HepG2 (cell line): ENCODE data around the gene ATAD1. TPM values are rescaled to one million over a fixed set of nuclear protein-coding genes. Genes with fewer than 3 reads are reported as not detected.

ENCODE experiments used
- ARNT ChIP-seq: fragments of 450-650 bp; IDR thresholded peaks from 2 replicates; pipeline ENCODE4 v1.6.1; 2017
- ATF1 ChIP-seq: IDR thresholded peaks from 2 replicates; pipeline ENCODE4 v1.6.1; 2016; ENCODE audit warnings: mild to moderate bottlenecking, control low read depth
- CCDC6 ChIP-seq: sonication (generic); formaldehyde crosslinking; IDR thresholded peaks from 2 replicates; pipeline ENCODE4 v1.8.1; 2022; ENCODE audit warnings: mild to moderate bottlenecking, missing genetic modification reagents, moderate library complexity
- NR3C1 ChIP-seq: sonication (generic); formaldehyde crosslinking; IDR thresholded peaks from 2 replicates; pipeline ENCODE4 v1.4.0; 2020; ENCODE audit warnings: missing genetic modification reagents
- RARA ChIP-seq: IDR thresholded peaks from 2 replicates; pipeline ENCODE4 v1.6.1; 2016; ENCODE audit warnings: missing genetic modification reagents, missing compliant biosample characterization
- THAP7 ChIP-seq: sonication (generic); formaldehyde crosslinking; IDR thresholded peaks from 2 replicates; pipeline ENCODE4 v1.8.1; 2023; ENCODE audit warnings: mild to moderate bottlenecking, missing genetic modification reagents
- WIZ ChIP-seq: sonication (generic); formaldehyde crosslinking; IDR thresholded peaks from 2 replicates; pipeline ENCODE4 v1.5.1; 2020; ENCODE audit warnings: mild to moderate bottlenecking, missing genetic modification reagents
- ZBTB3 ChIP-seq: sonication (generic); formaldehyde crosslinking; IDR thresholded peaks from 2 replicates; pipeline ENCODE4 v1.4.0; 2020; ENCODE audit warnings: low read depth, mild to moderate bottlenecking, moderate library complexity, missing genetic modification reagents, borderline replicate concordance
- ZFP1 ChIP-seq: IDR thresholded peaks from 2 replicates; pipeline ENCODE4 v1.6.1; 2016
- ZKSCAN8 ChIP-seq: IDR thresholded peaks from 2 replicates; pipeline ENCODE4 v1.6.1; 2016; ENCODE audit warnings: borderline replicate concordance, missing genetic modification reagents, missing compliant biosample characterization
- ZNF205 ChIP-seq: IDR thresholded peaks from 2 replicates; pipeline ENCODE4 v1.6.1; 2018; ENCODE audit warnings: missing biosample characterization, missing genetic modification reagents
- ZNF501 ChIP-seq: sonication (generic); formaldehyde crosslinking; IDR thresholded peaks from 2 replicates; pipeline ENCODE4 v1.5.1; 2020; ENCODE audit warnings: mild to moderate bottlenecking, moderate library complexity, missing genetic modification reagents
- ZNF512B ChIP-seq: sonication (generic); formaldehyde crosslinking; IDR thresholded peaks from 2 replicates; pipeline ENCODE4 v1.5.1; 2020; ENCODE audit warnings: missing genetic modification reagents, mild to moderate bottlenecking, borderline replicate concordance
- ZNF7 ChIP-seq: IDR thresholded peaks from 2 replicates; pipeline ENCODE4 v1.6.1; 2016; ENCODE audit warnings: missing biosample characterization, missing genetic modification reagents
- ZNF792 ChIP-seq: IDR thresholded peaks from 2 replicates; pipeline ENCODE4 v1.6.1; 2016
- polyA plus RNA-seq, 8 experiments: library from polyadenylated mRNA; depleted of rRNA in 3 of 8; stranded (reverse) in 7 of 8; unstranded in 1 of 8; fragments of >200 nt; fragmentation: Illumina TruSeq in 4 of 8; extraction: Trizol in 4 of 8; gene quantifications; 2 replicates each; pipeline versions ENCODE4 v1.2.1 to v1.2.3, GENCODE V29; 2011 to 2016; ENCODE audit warnings: low read depth in 4 of 8, missing spikeins in 1 of 8, mixed read lengths in 1 of 8; ENCODE audit not compliant: insufficient read depth in 1 of 8
- total RNA-seq, 5 experiments: library from RNA; depleted of rRNA; stranded (reverse); fragments of >200 nt; fragmentation: Illumina TruSeq; extraction: Trizol; gene quantifications; 2 replicates each; pipeline ENCODE4 v1.2.3, GENCODE V29; 2016; ENCODE audit warnings: low read depth in 1 of 5
- TF ChIP-seq, protein P1 (sequence below): IDR thresholded peaks from 2 replicates; pipeline ENCODE4 v1.6.1; 2012; ENCODE audit warnings: low read length, improper control_type of control experiment
- TF ChIP-seq, protein P2 (sequence below): sonication (generic); formaldehyde crosslinking; IDR thresholded peaks from 2 replicates; pipeline ENCODE4 v1.4.0; 2020; ENCODE audit warnings: missing genetic modification reagents

Gene ATAD1
- total and polyA plus RNA-seq, 2 of the 13 experiments (the other 11 are each of a cell fraction or from before 2014, with no cell fraction given), result 14.9 to 28.2 TPM

GRCh38 chr10:87817609-87818504 lies at the start of gene ATAD1 (continued):
- TF ChIP-seq, protein P1, sequence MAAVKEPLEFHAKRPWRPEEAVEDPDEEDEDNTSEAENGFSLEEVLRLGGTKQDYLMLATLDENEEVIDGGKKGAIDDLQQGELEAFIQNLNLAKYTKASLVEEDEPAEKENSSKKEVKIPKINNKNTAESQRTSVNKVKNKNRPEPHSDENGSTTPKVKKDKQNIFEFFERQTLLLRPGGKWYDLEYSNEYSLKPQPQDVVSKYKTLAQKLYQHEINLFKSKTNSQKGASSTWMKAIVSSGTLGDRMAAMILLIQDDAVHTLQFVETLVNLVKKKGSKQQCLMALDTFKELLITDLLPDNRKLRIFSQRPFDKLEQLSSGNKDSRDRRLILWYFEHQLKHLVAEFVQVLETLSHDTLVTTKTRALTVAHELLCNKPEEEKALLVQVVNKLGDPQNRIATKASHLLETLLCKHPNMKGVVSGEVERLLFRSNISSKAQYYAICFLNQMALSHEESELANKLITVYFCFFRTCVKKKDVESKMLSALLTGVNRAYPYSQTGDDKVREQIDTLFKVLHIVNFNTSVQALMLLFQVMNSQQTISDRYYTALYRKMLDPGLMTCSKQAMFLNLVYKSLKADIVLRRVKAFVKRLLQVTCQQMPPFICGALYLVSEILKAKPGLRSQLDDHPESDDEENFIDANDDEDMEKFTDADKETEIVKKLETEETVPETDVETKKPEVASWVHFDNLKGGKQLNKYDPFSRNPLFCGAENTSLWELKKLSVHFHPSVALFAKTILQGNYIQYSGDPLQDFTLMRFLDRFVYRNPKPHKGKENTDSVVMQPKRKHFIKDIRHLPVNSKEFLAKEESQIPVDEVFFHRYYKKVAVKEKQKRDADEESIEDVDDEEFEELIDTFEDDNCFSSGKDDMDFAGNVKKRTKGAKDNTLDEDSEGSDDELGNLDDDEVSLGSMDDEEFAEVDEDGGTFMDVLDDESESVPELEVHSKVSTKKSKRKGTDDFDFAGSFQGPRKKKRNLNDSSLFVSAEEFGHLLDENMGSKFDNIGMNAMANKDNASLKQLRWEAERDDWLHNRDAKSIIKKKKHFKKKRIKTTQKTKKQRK, result no peak
- peak; percentile 61; the same call in 1 of the 2 replicates for TF ChIP-seq ZKSCAN8 (CRISPR knock-in tag)
- TF ChIP-seq ZFP1, result no peak
- peak; percentile 85 for TF ChIP-seq ZNF501 (CRISPR knock-in tag)
- no peak for TF ChIP-seq ARNT
- TF ChIP-seq ZNF7 (CRISPR knock-in tag), result no peak
- peak; percentile 53; the same call in 1 of the 2 replicates for TF ChIP-seq WIZ (CRISPR knock-in tag)
- no peak for TF ChIP-seq ZNF792 (CRISPR knock-in tag)
- TF ChIP-seq CCDC6 (CRISPR knock-in tag), result no peak
- no peak for TF ChIP-seq ATF1 (CRISPR knock-in tag)
- TF ChIP-seq ZNF205 (CRISPR knock-in tag), result 0 out of 2 replicates have a peak, but pooled peaks have one; percentile 29
- TF ChIP-seq ZBTB3, result no peak; the same call in 1 of the 2 replicates
- TF ChIP-seq THAP7 (CRISPR knock-in tag), result no peak; the same call in 1 of the 2 replicates
- no peak for TF ChIP-seq ZNF512B (CRISPR knock-in tag)
- TF ChIP-seq RARA, result no peak
- no peak for TF ChIP-seq NR3C1 (CRISPR knock-in tag)
- TF ChIP-seq, protein P2, sequence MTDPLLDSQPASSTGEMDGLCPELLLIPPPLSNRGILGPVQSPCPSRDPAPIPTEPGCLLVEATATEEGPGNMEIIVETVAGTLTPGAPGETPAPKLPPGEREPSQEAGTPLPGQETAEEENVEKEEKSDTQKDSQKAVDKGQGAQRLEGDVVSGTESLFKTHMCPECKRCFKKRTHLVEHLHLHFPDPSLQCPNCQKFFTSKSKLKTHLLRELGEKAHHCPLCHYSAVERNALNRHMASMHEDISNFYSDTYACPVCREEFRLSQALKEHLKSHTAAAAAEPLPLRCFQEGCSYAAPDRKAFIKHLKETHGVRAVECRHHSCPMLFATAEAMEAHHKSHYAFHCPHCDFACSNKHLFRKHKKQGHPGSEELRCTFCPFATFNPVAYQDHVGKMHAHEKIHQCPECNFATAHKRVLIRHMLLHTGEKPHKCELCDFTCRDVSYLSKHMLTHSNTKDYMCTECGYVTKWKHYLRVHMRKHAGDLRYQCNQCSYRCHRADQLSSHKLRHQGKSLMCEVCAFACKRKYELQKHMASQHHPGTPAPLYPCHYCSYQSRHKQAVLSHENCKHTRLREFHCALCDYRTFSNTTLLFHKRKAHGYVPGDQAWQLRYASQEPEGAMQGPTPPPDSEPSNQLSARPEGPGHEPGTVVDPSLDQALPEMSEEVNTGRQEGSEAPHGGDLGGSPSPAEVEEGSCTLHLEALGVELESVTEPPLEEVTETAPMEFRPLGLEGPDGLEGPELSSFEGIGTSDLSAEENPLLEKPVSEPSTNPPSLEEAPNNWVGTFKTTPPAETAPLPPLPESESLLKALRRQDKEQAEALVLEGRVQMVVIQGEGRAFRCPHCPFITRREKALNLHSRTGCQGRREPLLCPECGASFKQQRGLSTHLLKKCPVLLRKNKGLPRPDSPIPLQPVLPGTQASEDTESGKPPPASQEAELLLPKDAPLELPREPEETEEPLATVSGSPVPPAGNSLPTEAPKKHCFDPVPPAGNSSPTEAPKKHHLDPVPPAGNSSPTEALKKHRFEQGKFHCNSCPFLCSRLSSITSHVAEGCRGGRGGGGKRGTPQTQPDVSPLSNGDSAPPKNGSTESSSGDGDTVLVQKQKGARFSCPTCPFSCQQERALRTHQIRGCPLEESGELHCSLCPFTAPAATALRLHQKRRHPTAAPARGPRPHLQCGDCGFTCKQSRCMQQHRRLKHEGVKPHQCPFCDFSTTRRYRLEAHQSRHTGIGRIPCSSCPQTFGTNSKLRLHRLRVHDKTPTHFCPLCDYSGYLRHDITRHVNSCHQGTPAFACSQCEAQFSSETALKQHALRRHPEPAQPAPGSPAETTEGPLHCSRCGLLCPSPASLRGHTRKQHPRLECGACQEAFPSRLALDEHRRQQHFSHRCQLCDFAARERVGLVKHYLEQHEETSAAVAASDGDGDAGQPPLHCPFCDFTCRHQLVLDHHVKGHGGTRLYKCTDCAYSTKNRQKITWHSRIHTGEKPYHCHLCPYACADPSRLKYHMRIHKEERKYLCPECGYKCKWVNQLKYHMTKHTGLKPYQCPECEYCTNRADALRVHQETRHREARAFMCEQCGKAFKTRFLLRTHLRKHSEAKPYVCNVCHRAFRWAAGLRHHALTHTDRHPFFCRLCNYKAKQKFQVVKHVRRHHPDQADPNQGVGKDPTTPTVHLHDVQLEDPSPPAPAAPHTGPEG (CRISPR knock-in tag), result peak; percentile 85
